H1 (cell line): Measurements from ENCODE around the gene ZNF106. TPM values are rescaled to one million over a fixed set of nuclear protein-coding genes. Genes with fewer than 3 reads are reported as not detected.
A peak's percentile ranks its signal among the peaks of the same experiment; 100 is the strongest.

ENCODE experiments used
- BCL11A ChIP-seq, 2 experiments: IDR thresholded peaks; one replicate each; pipeline ENCODE4 v1.6.1; 2011; ENCODE audit warnings: low read depth in 2 of 2, low read length in 2 of 2, mild to moderate bottlenecking in 2 of 2
- CHD7 ChIP-seq: fragments of 300-600 bp; sonication (generic); IDR thresholded peaks from 2 replicates; pipeline ENCODE4 v1.7.1; 2012; ENCODE audit warnings: low read length, moderate library complexity, mild to moderate bottlenecking, inconsistent platforms; ENCODE audit not compliant: insufficient replicate concordance
- CREB1 ChIP-seq: IDR thresholded peaks from 2 replicates; pipeline ENCODE4 v1.6.1; 2012; ENCODE audit warnings: inconsistent platforms
- EZH2 ChIP-seq: fragments of 200-600 bp; sonication (generic); IDR thresholded peaks from 2 replicates; pipeline ENCODE4 v1.7.1; 2012; ENCODE audit warnings: low read depth, mild to moderate bottlenecking, moderate library complexity, low read length, inconsistent platforms; ENCODE audit not compliant: severe bottlenecking
- JUND ChIP-seq: IDR thresholded peaks from 2 replicates; pipeline ENCODE4 v1.6.1; 2011; ENCODE audit warnings: mild to moderate bottlenecking, improper control_type of control experiment, low read length
- MAFK ChIP-seq: IDR thresholded peaks from 2 replicates; pipeline ENCODE4 v1.6.1; 2012; ENCODE audit warnings: low read depth, mild to moderate bottlenecking, improper control_type of control experiment, low read length
- NANOG ChIP-seq: IDR thresholded peaks from 2 replicates; pipeline ENCODE4 v1.6.1; 2011; ENCODE audit warnings: low read length, low read depth, mild to moderate bottlenecking, inconsistent platforms; ENCODE audit not compliant: insufficient read depth, poor library complexity, severe bottlenecking
- NRF1 ChIP-seq: IDR thresholded peaks from 2 replicates; pipeline ENCODE4 v1.6.1; 2011; ENCODE audit warnings: mild to moderate bottlenecking, low read depth, low read length, improper control_type of control experiment
- SIRT6 ChIP-seq: IDR thresholded peaks from one replicate; pipeline ENCODE4 v1.7.1; 2012; ENCODE audit warnings: low read length, inconsistent platforms
- SP4 ChIP-seq: IDR thresholded peaks from 2 replicates; pipeline ENCODE4 v1.6.1; 2012; ENCODE audit warnings: low read length, inconsistent platforms
- SUZ12 ChIP-seq: fragments of 200-600 bp; sonication (generic); IDR thresholded peaks from 2 replicates; pipeline ENCODE4 v1.6.1; 2012; ENCODE audit warnings: mild to moderate bottlenecking, inconsistent platforms, low read length, moderate library complexity, mixed read lengths
- polyA plus RNA-seq, 7 experiments: library from polyadenylated mRNA; depleted of rRNA in 3 of 7; stranded (reverse) in 5 of 7; unstranded in 2 of 7; fragments of >200 nt in 5 of 7; fragments of 200-250 nt in 2 of 7; gene quantifications; 1 replicate in 5 of 7; 2 replicates in 1 of 7; 4 replicates in 1 of 7; pipeline versions ENCODE4 v1.2.1 to v1.2.3, GENCODE V29; 2011 to 2013; ENCODE audit warnings: missing spikeins in 2 of 7, mixed read lengths in 2 of 7
- total RNA-seq: library from RNA; stranded (reverse); fragmentation: NEBNext Ultra II Directional; extraction: Animal tissue kit (Norgen Biotek cat#: 25700); gene quantifications from 2 replicates; pipeline ENCODE4 v1.2.1, GENCODE V29; 2021

ZNF106 gene
- total and polyA plus RNA-seq, 2 of the 8 experiments (the other 6 are each of a cell fraction or from before 2014, with no cell fraction given) = 18.2 to 62.0 TPM

GRCh38 chr15:42495361-42496212 is 4.6 kb upstream of the ZNF106 start, which contains the start of gene SNAP23 (continued):
- TF ChIP-seq SP4 (no peak), JUND (no peak), BCL11A (IDR thresholded peaks at IDR 0.05; ENCODE audit: low read depth in 2 of 2, low read length in 2 of 2) (no peak), CHD7 (no peak), CREB1 (peak; percentile 58; the same call in 1 of the 2 replicates), SUZ12 (no peak), MAFK (no peak), SIRT6 (no peak), EZH2 (no peak), NANOG (no peak), NRF1 (peak; percentile 81)
